WTC11 (cell line): Measurements from ENCODE around the gene ACOXL. TPM values are rescaled to one million over a fixed set of nuclear protein-coding genes. Genes with fewer than 3 reads are reported as not detected.
"Not testable (repeated sequence)": the region's sequence is repeated elsewhere in the genome, so short reads cannot be mapped to it uniquely, and the experiment has no call there.

Source experiments
- ATAC-seq: fragments of 200-7000 bp; cut with Tn5 transposase; 2 replicates; pipeline ENCODE4 v1.10.0; 2021; ENCODE audit warnings: mild to moderate bottlenecking, moderate library complexity
- CTCF ChIA-PET: fragments of 300-600 bp; sonication (Branson Sonifier 250); formaldehyde crosslinking; loops from one replicate; lab custom pipeline; 2021; ENCODE audit warnings: antibody characterized with exemption; lab: Charles Lee
- POLR2A ChIA-PET: fragments of 350-600 bp; sonication (Branson Sonifier 250); formaldehyde crosslinking; loops from one replicate; lab custom pipeline; 2021; ENCODE audit warnings: antibody characterized with exemption; lab: Charles Lee
- DNase-seq: peaks from one replicate; pipeline ENCODE4 v3.0.0; 2021; ENCODE audit warnings: low spot score
- H3K27ac Mint-ChIP-seq: 2 replicates; pipeline ENCODE4 v1.8.0; 2021; ENCODE audit warnings: mixed read lengths
- H3K27me3 Mint-ChIP-seq: 2 replicates; pipeline ENCODE4 v1.8.0; 2021; ENCODE audit warnings: low read depth, mild to moderate bottlenecking, moderate library complexity, mixed read lengths
- H3K36me3 Mint-ChIP-seq: 2 replicates; pipeline ENCODE4 v1.8.0; 2021; ENCODE audit warnings: mixed read lengths
- H3K4me1 Mint-ChIP-seq: 2 replicates; pipeline ENCODE4 v1.8.0; 2022; ENCODE audit warnings: mixed read lengths
- H3K4me3 Mint-ChIP-seq: 2 replicates; pipeline ENCODE4 v1.8.0; 2021; ENCODE audit warnings: mild to moderate bottlenecking, moderate library complexity, mixed read lengths
- H3K9me3 Mint-ChIP-seq: 2 replicates; pipeline ENCODE4 v1.8.0; 2021; ENCODE audit warnings: mixed read lengths
- ATF2 ChIP-seq: sonication (generic); formaldehyde crosslinking; IDR thresholded peaks from 2 replicates; pipeline ENCODE4 v1.8.1; 2022; ENCODE audit warnings: low read depth, missing genetic modification reagents, borderline replicate concordance
- E2F1 ChIP-seq: sonication (generic); formaldehyde crosslinking; IDR thresholded peaks from 2 replicates; pipeline ENCODE4 v1.8.0; 2022; ENCODE audit warnings: mild to moderate bottlenecking, missing genetic modification reagents
- ETV6 ChIP-seq: sonication (generic); formaldehyde crosslinking; IDR thresholded peaks from 2 replicates; pipeline ENCODE4 v1.8.1; 2022; ENCODE audit warnings: mild to moderate bottlenecking, missing genetic modification reagents
- FOXK1 ChIP-seq: sonication (generic); formaldehyde crosslinking; IDR thresholded peaks from 2 replicates; pipeline ENCODE4 v1.8.0; 2022; ENCODE audit warnings: mild to moderate bottlenecking, moderate library complexity, missing genetic modification reagents
- HMGA2 ChIP-seq: fragments of 250-450 bp; sonication (Bioruptor Pico); IDR thresholded peaks from 2 replicates; pipeline ENCODE4 v1.4.0; 2021; ENCODE audit warnings: mild to moderate bottlenecking, moderate library complexity
- HMGXB4 ChIP-seq: sonication (generic); formaldehyde crosslinking; IDR thresholded peaks from 2 replicates; pipeline ENCODE4 v1.8.1; 2023; ENCODE audit warnings: mild to moderate bottlenecking, moderate library complexity, missing genetic modification reagents
- NFE2L1 ChIP-seq: sonication (generic); formaldehyde crosslinking; IDR thresholded peaks from 2 replicates; pipeline ENCODE4 v1.8.1; 2023; ENCODE audit warnings: missing genetic modification reagents
- NR1H2 ChIP-seq: sonication (generic); formaldehyde crosslinking; IDR thresholded peaks from 2 replicates; pipeline ENCODE4 v1.9.0; 2021; ENCODE audit warnings: mild to moderate bottlenecking, moderate library complexity, missing genetic modification reagents
- RORB ChIP-seq: fragments of 250-450 bp; sonication (Bioruptor Pico); IDR thresholded peaks from 2 replicates; pipeline ENCODE4 v1.9.0; 2021; ENCODE audit warnings: mild to moderate bottlenecking
- SMAD3 ChIP-seq: sonication (generic); formaldehyde crosslinking; IDR thresholded peaks from 2 replicates; pipeline ENCODE4 v1.8.0; 2022; ENCODE audit warnings: missing genetic modification reagents, mild to moderate bottlenecking, borderline replicate concordance
- SP1 ChIP-seq: sonication (generic); formaldehyde crosslinking; conservative IDR thresholded peaks from 2 replicates; pipeline ENCODE4 v1.8.1; 2022; ENCODE audit warnings: missing genetic modification reagents
- TCF7 ChIP-seq: sonication (generic); formaldehyde crosslinking; IDR thresholded peaks from 2 replicates; pipeline ENCODE4 v1.8.0; 2022; ENCODE audit warnings: mild to moderate bottlenecking, low read depth, missing genetic modification reagents, moderate library complexity
- TEAD1 ChIP-seq: sonication (generic); formaldehyde crosslinking; IDR thresholded peaks from 2 replicates; pipeline ENCODE4 v1.8.0; 2022; ENCODE audit warnings: mild to moderate bottlenecking, missing genetic modification reagents
- USF1 ChIP-seq: sonication (generic); formaldehyde crosslinking; IDR thresholded peaks from 2 replicates; pipeline ENCODE4 v1.8.0; 2022; ENCODE audit warnings: mild to moderate bottlenecking, missing genetic modification reagents
- ZNF219 ChIP-seq: sonication (generic); formaldehyde crosslinking; IDR thresholded peaks from 2 replicates; pipeline ENCODE4 v1.8.0; 2023; ENCODE audit warnings: missing genetic modification reagents, mild to moderate bottlenecking, borderline replicate concordance
- ZNF396 ChIP-seq: fragments of 250-450 bp; sonication (Bioruptor Pico); IDR thresholded peaks from 2 replicates; pipeline ENCODE4 v1.8.0; 2021; ENCODE audit warnings: mild to moderate bottlenecking, moderate library complexity, borderline replicate concordance
- ZNF671 ChIP-seq: fragments of 250-450 bp; sonication (Bioruptor Pico); IDR thresholded peaks from 2 replicates; pipeline ENCODE4 v1.8.0; 2021; ENCODE audit warnings: mild to moderate bottlenecking
- total RNA-seq: library from RNA; stranded (reverse); gene quantifications from 3 replicates; pipeline ENCODE4 v1.2.3, GENCODE V29; 2021

Gene ACOXL
- total RNA-seq, 1 experiment from 2014 or later: 14.9 TPM

DNA sequence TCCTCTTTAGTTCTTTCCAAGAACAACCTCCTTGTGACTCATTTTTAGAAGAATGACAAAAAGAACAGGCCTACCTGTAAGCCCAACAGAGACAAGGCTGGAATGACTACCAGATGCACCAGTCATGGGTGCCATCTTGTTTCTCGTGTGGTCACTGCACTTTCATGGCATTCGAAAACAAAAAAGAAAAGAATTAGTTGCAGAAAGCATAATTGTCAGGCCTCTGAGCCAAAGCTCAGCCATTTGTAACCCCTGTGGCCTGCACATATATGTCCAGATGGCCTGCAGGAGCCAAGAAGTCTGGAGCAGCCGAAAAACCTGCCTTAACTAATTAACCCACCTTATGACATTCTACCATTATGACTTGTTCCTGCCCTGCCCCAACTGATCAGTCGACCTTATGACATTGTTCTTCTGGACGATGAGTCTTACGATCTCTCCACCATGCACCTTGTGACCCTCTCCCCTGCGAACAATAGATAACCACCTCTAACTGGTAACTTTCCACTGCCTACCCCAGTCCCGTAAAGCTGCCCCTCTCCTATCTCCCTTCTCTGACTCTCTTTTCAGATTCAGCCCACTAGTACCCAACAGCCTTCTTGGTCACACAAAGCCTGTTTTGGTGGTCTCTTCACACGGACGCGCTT, 40.6 kb upstream of the ACOXL start:
- POLR2A ChIA-PET: no interaction called here
- ATAC-seq: no peak
- Mint-ChIP-seq H3K9me3 (peaks cover 19% of the 10 kb centered on the region), H3K27me3 (peaks cover 73% of the 10 kb centered on the region), H3K27ac (no peak overlapping the region), H3K4me1 (peaks cover 68% of the 10 kb centered on the region), H3K4me3 (no peak overlapping the region), H3K36me3 (peaks cover 20% of the 10 kb centered on the region)
- CTCF ChIA-PET: no interaction called here
- TF ChIP-seq E2F1 (CRISPR knock-in tag) (no peak), HMGXB4 (CRISPR knock-in tag) (no peak)
- DNase-seq: no peak

DNA sequence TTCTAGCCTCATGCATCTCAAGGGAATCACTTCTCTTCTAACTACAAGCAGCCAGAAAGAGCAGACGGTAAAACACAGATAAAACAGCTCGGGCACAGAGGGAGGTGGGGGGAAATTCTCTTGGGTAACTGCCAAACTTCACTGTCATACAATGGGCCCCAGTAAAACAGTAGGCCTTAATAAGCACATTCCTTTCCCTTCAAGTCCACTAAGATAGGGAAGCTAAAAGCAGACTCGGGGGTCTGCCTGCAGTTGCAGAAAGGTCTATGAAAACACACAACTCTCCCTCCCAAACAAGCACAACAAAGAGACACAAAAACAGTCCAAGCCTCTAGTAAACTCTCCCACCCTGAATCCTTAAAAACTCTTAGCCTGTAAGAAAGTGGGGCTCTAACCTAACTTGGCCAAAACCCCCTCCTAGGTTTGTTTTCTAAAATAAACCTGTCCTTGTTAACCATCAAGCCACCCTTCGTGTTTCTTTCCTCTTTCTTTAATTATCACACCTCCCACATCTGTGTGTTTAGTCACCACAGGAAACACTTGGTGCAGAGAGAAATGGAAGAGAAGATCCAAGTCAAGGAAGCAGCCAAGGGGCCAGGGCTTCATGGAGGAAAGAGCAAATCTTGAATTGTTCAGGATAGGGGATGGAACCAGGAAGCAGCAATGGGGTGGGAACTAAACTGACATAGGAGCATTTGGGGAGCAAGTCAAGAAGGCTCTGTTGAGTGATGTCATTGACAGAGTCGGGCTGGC, 37.1 kb upstream of the ACOXL start:
- POLR2A ChIA-PET: not testable (repeated sequence)

DNA sequence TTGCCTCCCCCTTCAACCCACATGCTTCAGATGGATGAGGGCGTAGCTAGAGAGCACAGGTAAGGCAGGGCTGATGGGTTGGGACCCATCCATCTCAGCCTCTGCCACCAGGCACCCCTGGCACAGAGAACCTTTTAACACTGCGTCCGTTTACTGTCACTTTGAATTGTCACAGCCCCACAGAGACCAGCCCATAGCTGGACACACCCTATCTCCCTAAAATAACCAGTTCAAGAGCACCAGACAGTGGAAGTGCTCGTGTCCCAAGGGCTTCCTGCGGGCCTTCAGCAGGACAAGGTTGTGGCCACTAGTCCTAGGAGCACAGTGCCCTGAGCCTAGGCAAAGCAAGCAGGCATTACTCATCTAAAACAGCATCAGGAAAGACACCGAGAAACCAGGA, 34.1 kb upstream of the ACOXL start:
- peaks cover 35% of the 10 kb centered on the region for H3K27me3 Mint-ChIP-seq
- H3K36me3 Mint-ChIP-seq, H3K9me3 Mint-ChIP-seq, POLR2A ChIA-PET, H3K27ac Mint-ChIP-seq, H3K4me3 Mint-ChIP-seq, ATAC-seq, CTCF ChIA-PET, DNase-seq: not testable (repeated sequence)
- peaks cover 39% of the 10 kb centered on the region for H3K4me1 Mint-ChIP-seq

More for the DNA sequence above, 37.1 kb upstream of the ACOXL start:
- peaks cover 18% of the 10 kb centered on the region for H3K9me3 Mint-ChIP-seq
- ATAC-seq, DNase-seq, H3K4me3 Mint-ChIP-seq, H3K27ac Mint-ChIP-seq, CTCF ChIA-PET: not testable (repeated sequence)
- H3K36me3 Mint-ChIP-seq: peaks cover 13% of the 10 kb centered on the region
- peaks cover 64% of the 10 kb centered on the region for H3K27me3 Mint-ChIP-seq
- H3K4me1 Mint-ChIP-seq: peaks cover 42% of the 10 kb centered on the region

- DNase-seq: no peak
- ChIA-PET CTCF (no interaction called here), POLR2A (no interaction called here)
- TF ChIP-seq ETV6 (CRISPR knock-in tag) (no peak), RORB (CRISPR knock-in tag) (no peak), NFE2L1 (CRISPR knock-in tag) (no peak), HMGA2 (CRISPR knock-in tag) (no peak), TCF7 (no peak), ZNF396 (CRISPR knock-in tag) (no peak), TEAD1 (CRISPR knock-in tag) (no peak), USF1 (CRISPR knock-in tag) (no peak), NR1H2 (CRISPR knock-in tag) (no peak), ZNF219 (CRISPR knock-in tag) (no peak), ATF2 (no peak), ZNF671 (no peak), SMAD3 (CRISPR knock-in tag) (no peak), FOXK1 (CRISPR knock-in tag) (no peak), SP1 (no peak)
- no peak for ATAC-seq
- Mint-ChIP-seq H3K27me3 (peaks cover 10% of the 10 kb centered on the region), H3K27ac (no peak overlapping the region), H3K36me3 (no peaks in the 10 kb centered on the region), H3K4me3 (no peak overlapping the region), H3K9me3 (peaks cover 3% of the 10 kb centered on the region; the same call in 1 of the 2 replicates), H3K4me1 (peaks cover 30% of the 10 kb centered on the region)
Measured at GRCh38 chr2:110702514-110703380, 29.6 kb upstream of the ACOXL start.
